ENCODE results near the gene PI16. TPM values are rescaled to one million over a fixed set of nuclear protein-coding genes. Genes with fewer than 3 reads are reported as not detected.

PI16 gene, protein sequence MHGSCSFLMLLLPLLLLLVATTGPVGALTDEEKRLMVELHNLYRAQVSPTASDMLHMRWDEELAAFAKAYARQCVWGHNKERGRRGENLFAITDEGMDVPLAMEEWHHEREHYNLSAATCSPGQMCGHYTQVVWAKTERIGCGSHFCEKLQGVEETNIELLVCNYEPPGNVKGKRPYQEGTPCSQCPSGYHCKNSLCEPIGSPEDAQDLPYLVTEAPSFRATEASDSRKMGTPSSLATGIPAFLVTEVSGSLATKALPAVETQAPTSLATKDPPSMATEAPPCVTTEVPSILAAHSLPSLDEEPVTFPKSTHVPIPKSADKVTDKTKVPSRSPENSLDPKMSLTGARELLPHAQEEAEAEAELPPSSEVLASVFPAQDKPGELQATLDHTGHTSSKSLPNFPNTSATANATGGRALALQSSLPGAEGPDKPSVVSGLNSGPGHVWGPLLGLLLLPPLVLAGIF
- polyA plus RNA-seq (2012; ENCODE audit: missing spikeins) = 0.11 TPM

DNA sequence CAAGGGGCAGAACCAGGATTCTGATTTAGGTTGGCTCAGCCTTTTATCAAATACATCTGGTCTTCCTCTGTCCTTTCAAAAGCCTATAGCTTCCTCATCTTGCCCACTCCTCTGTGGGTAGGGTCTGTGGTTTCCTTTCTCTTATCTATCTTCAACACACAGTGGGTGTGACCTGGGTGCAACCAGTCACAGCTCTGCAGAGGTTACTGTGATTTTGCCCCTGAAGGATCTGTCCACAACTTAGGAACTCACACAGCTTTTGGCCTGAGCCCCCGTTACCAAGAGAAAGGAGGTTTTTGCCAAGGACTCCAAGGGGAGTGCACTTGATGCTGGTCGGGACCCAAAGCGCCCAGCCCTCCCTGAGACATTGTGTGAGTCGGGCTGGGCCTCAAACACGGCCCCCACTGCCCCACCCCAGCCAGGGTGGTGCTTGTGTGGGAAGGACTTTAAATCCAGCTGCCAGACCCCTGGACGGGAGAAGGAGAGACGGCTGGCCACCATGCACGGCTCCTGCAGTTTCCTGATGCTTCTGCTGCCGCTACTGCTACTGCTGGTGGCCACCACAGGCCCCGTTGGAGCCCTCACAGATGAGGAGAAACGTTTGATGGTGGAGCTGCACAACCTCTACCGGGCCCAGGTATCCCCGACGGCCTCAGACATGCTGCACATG lies at the start of gene PI16:
Gene PI16, plus strand, starts transcription at position 477 of the 670 bp plus-strand sequence. Its CDS starts 23 bp downstream, at position 500.
- TF ChIP-seq POLR2A (IDR thresholded peaks at IDR 0.05; ENCODE audit: low read depth, low read length) = no peak
- FAIRE-seq (no peak), DNase-seq (ENCODE audit: insufficient read length) (no peak)

GRCh38 chr6:36904851-36905393 lies 49.6 kb upstream of the PI16 start:
- no peak for DNase-seq (ENCODE audit: insufficient read length)
- TF ChIP-seq POLR2A (IDR thresholded peaks at IDR 0.05; ENCODE audit: low read depth, low read length) (no peak), TAF1 (IDR thresholded peaks at IDR 0.05; ENCODE audit: borderline replicate concordance, low read depth, low read length) (no peak), POLR2AphosphoS5 (IDR thresholded peaks at IDR 0.05; ENCODE audit: low read depth, low read length) (no peak)
- FAIRE-seq = no peak

- TF ChIP-seq POLR2A (IDR thresholded peaks at IDR 0.05; ENCODE audit: low read depth, low read length) = no peak
- no peak for TF ChIP-seq TAF1 (IDR thresholded peaks at IDR 0.05; ENCODE audit: borderline replicate concordance, low read depth, low read length)
- no peak for TF ChIP-seq POLR2AphosphoS5 (IDR thresholded peaks at IDR 0.05; ENCODE audit: low read depth, low read length)
- DNase-seq (ENCODE audit: insufficient read length) (no peak), FAIRE-seq (no peak)
These were observed 47.8 kb upstream of the PI16 start for GRCh38 chr6:36906539-36907325.

- no peak for FAIRE-seq
- DNase-seq (ENCODE audit: insufficient read length) = no peak
- no peak for TF ChIP-seq TAF1 (IDR thresholded peaks at IDR 0.05; ENCODE audit: borderline replicate concordance, low read depth, low read length)
- no peak for TF ChIP-seq POLR2A (IDR thresholded peaks at IDR 0.05; ENCODE audit: low read depth, low read length)
- TF ChIP-seq POLR2AphosphoS5 (IDR thresholded peaks at IDR 0.05; ENCODE audit: low read depth, low read length) = no peak
These were observed 46.8 kb upstream of the PI16 start for GRCh38 chr6:36907781-36908180.

GRCh38 chr6:36908747-36909146 lies 45.8 kb upstream of the PI16 start:
- FAIRE-seq = no peak
- no peak for DNase-seq (ENCODE audit: insufficient read length)
- TF ChIP-seq POLR2AphosphoS5 (IDR thresholded peaks at IDR 0.05; ENCODE audit: low read depth, low read length) (no peak), POLR2A (IDR thresholded peaks at IDR 0.05; ENCODE audit: low read depth, low read length) (no peak), TAF1 (IDR thresholded peaks at IDR 0.05; ENCODE audit: borderline replicate concordance, low read depth, low read length) (no peak)

- DNase-seq (ENCODE audit: insufficient read length) = no peak
- no peak for TF ChIP-seq TAF1 (IDR thresholded peaks at IDR 0.05; ENCODE audit: borderline replicate concordance, low read depth, low read length)
- no peak for TF ChIP-seq POLR2AphosphoS5 (IDR thresholded peaks at IDR 0.05; ENCODE audit: low read depth, low read length)
- TF ChIP-seq POLR2A (IDR thresholded peaks at IDR 0.05; ENCODE audit: low read depth, low read length) = no peak
- FAIRE-seq = no peak
These were observed 42.5 kb upstream of the PI16 start for GRCh38 chr6:36912030-36912454.

DNA sequence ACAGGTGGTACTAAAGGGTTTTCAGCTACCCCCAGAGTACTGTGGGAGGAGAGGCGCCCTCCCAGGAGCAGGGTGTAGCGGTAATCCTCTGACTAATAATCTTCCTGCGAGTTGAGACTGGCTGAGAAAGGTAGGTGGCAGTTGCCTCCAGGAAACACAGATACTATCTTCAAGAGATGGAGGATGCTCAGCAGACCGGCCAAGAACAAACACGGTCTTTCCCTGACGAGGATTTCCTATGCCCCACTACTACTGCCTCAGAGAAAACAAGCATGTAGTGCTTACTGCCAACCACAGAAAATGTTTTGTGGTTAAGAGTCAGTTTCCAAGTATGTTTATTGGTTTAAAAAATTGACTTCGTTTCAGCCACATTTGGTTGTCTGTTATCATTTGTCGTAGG lies 42.0 kb upstream of the PI16 start:
- DNase-seq (ENCODE audit: insufficient read length) = peak; percentile 42
- TF ChIP-seq POLR2AphosphoS5 (IDR thresholded peaks at IDR 0.05; ENCODE audit: low read depth, low read length) (no peak), TAF1 (IDR thresholded peaks at IDR 0.05; ENCODE audit: borderline replicate concordance, low read depth, low read length) (no peak), POLR2A (IDR thresholded peaks at IDR 0.05; ENCODE audit: low read depth, low read length) (no peak)
- peak; percentile 90 for FAIRE-seq

DNA sequence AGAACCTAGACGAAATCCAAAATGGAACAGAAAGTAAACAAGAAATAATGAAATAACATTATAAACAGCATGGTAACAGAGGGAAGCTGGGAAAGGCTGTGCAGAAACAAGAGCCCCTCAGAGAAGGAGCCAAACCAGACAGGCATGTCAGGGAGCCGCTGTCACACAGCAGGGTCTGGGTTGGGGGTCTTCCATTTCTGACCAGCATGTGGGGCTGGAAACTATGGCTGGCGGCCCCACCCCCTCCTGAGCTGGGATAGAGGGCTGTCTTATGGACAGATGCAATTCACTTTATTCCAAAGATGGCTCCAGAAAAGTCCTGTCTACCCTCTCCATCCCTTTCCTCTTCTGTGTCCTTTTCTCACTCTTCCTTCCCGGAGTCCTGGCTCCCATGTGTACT lies 41.5 kb upstream of the PI16 start:
- no peak for TF ChIP-seq TAF1 (IDR thresholded peaks at IDR 0.05; ENCODE audit: borderline replicate concordance, low read depth, low read length)
- no peak for TF ChIP-seq POLR2A (IDR thresholded peaks at IDR 0.05; ENCODE audit: low read depth, low read length)
- TF ChIP-seq POLR2AphosphoS5 (IDR thresholded peaks at IDR 0.05; ENCODE audit: low read depth, low read length) = no peak
- FAIRE-seq (no peak), DNase-seq (ENCODE audit: insufficient read length) (no peak)

- TF ChIP-seq TAF1 (IDR thresholded peaks at IDR 0.05; ENCODE audit: borderline replicate concordance, low read depth, low read length) (no peak), POLR2A (IDR thresholded peaks at IDR 0.05; ENCODE audit: low read depth, low read length) (no peak), POLR2AphosphoS5 (IDR thresholded peaks at IDR 0.05; ENCODE audit: low read depth, low read length) (no peak)
These were observed 40.2 kb upstream of the PI16 start for GRCh38 chr6:36914227-36914794.

GRCh38 chr6:36915599-36915998 lies 38.9 kb upstream of the PI16 start:
- no peak for DNase-seq (ENCODE audit: insufficient read length)
- TF ChIP-seq POLR2A (IDR thresholded peaks at IDR 0.05; ENCODE audit: low read depth, low read length) (no peak), POLR2AphosphoS5 (IDR thresholded peaks at IDR 0.05; ENCODE audit: low read depth, low read length) (no peak), TAF1 (IDR thresholded peaks at IDR 0.05; ENCODE audit: borderline replicate concordance, low read depth, low read length) (no peak)
- no peak for FAIRE-seq

More at GRCh38 chr6:36914227-36914794, 40.2 kb upstream of the PI16 start:
- no peak for FAIRE-seq
- no peak for DNase-seq (ENCODE audit: insufficient read length)

DNA sequence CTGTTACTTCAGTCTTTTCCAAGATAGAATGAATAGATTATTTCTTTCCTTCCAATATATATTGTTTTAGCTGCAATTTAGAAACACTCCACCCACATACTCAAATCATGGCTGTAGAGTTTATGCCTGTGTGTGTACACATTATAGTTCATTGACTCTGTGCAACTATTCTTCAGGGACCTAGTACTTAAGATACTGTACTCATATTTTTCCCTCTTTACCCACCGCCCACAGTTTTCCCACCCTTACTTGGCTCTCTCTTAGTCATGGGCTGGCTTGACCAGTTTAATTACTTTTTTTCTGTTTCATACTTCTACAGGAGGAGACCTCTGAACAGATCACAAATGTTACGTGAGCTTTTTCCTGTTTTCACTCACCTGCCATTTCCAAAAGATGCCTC lies 38.4 kb upstream of the PI16 start:
- no peak for FAIRE-seq
- DNase-seq (ENCODE audit: insufficient read length) = no peak
- TF ChIP-seq POLR2AphosphoS5 (IDR thresholded peaks at IDR 0.05; ENCODE audit: low read depth, low read length) = no peak
- no peak for TF ChIP-seq TAF1 (IDR thresholded peaks at IDR 0.05; ENCODE audit: borderline replicate concordance, low read depth, low read length)
- TF ChIP-seq POLR2A (IDR thresholded peaks at IDR 0.05; ENCODE audit: low read depth, low read length) = no peak

Data from GM12892 (cell line).